Immature natural killer cell (primary cell): ENCODE results near the gene DHH. TPM values are rescaled to one million over a fixed set of nuclear protein-coding genes. Genes with fewer than 3 reads are reported as not detected.

Source experiments
- DNase-seq, 3 donors: peaks; one replicate each; pipeline ENCODE4 v3.0.0; 2022; ENCODE audit warnings: mixed read lengths in 1 of 3
- H3K27ac Mint-ChIP-seq, 6 donors: one replicate each; pipeline ENCODE4 v1.8.0; 2020; ENCODE audit warnings: mixed read lengths in 6 of 6, mild to moderate bottlenecking in 5 of 6, inconsistent platforms in 4 of 6, moderate library complexity in 3 of 6
- H3K27me3 Mint-ChIP-seq, 3 donors: one replicate each; pipeline ENCODE4 v1.8.0; 2020 to 2021; ENCODE audit warnings: low read depth in 3 of 3, mild to moderate bottlenecking in 3 of 3, mixed read lengths in 3 of 3, moderate library complexity in 3 of 3, inconsistent platforms in 1 of 3
- H3K36me3 Mint-ChIP-seq, 3 donors: one replicate each; pipeline ENCODE4 v1.8.0; 2020; ENCODE audit warnings: mixed read lengths in 3 of 3, inconsistent platforms in 2 of 3, mild to moderate bottlenecking in 2 of 3
- H3K4me1 Mint-ChIP-seq, 2 donors: one replicate each; pipeline ENCODE4 v1.8.0; 2020; ENCODE audit warnings: inconsistent platforms in 2 of 2, mild to moderate bottlenecking in 2 of 2, mixed read lengths in 2 of 2, moderate library complexity in 1 of 2
- H3K4me3 Mint-ChIP-seq, 5 donors: one replicate each; pipeline ENCODE4 v1.8.0; 2020; ENCODE audit warnings: mild to moderate bottlenecking in 5 of 5, mixed read lengths in 5 of 5, inconsistent platforms in 3 of 5, moderate library complexity in 3 of 5
- H3K9me3 Mint-ChIP-seq, 6 donors: one replicate each; pipeline ENCODE4 v1.8.0; 2020; ENCODE audit warnings: mild to moderate bottlenecking in 6 of 6, mixed read lengths in 6 of 6, inconsistent platforms in 4 of 6, moderate library complexity in 3 of 6
- polyA plus RNA-seq, 3 donors: library from polyadenylated mRNA; unstranded; fragments of 300-500 nt; fragmentation: Illumina TruSeq; gene quantifications; one replicate each; pipeline ENCODE4 v1.2.3, GENCODE V29; 2021

DHH gene
- polyA plus RNA-seq, 3 donors from 2014 or later, result not detected

DNA sequence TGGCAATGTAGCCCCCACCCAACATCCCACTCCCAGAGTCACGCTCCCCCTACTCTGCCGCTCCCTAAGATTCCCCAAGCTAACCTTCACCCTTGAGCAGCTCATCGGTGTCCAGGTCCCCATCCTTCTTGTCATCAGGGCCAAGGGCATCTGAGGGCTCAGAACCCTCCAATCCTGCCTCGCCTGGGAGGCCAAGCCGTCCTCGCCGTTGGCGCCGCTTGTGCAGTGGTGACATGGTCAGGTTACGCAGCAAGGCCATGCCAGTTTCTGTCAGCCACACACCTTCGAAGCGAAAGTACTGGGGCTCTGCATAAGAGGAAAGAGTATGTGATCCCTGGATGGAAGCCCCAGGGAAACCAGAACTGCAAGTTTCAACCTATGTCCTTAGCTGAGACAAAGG lies 49.9 kb downstream of the DHH start:
- Mint-ChIP-seq H3K27me3 (peaks cover 2 to 3% (median 2%) of the 10 kb centered on the region in 3 donors), H3K27ac (peak overlapping the region in 5 of 6 donors; percentile 23 to 90 (median 72)), H3K4me3 (no peak overlapping the region), H3K36me3 (peaks cover 18 to 52% (median 20%) of the 10 kb centered on the region in 3 donors), H3K9me3 (no peaks in the 10 kb centered on the region), H3K4me1 (peaks cover 6 to 11% of the 10 kb centered on the region in 2 donors)
- no peak for DNase-seq

- peaks cover 2 to 3% (median 2%) of the 10 kb centered on the region in 3 donors for H3K27me3 Mint-ChIP-seq
- H3K4me1 Mint-ChIP-seq, result peaks cover 6 to 11% of the 10 kb centered on the region in 2 donors
- peak overlapping the region; percentile 82 to 91 (median 86) for H3K27ac Mint-ChIP-seq
- H3K4me3 Mint-ChIP-seq, result peak overlapping the region in 1 of 5 donors; percentile 46
- peaks cover 18 to 51% (median 18%) of the 10 kb centered on the region in 3 donors for H3K36me3 Mint-ChIP-seq
- no peaks in the 10 kb centered on the region for H3K9me3 Mint-ChIP-seq
- DNase-seq, result peak; percentile 73 to 75 (median 73)
Observed at GRCh38 chr12:49043856-49044258, 50.7 kb downstream of the DHH start.

GRCh38 chr12:49043241-49043640 lies 51.4 kb downstream of the DHH start:
- H3K4me3 Mint-ChIP-seq, result no peak overlapping the region
- H3K4me1 Mint-ChIP-seq, result peaks cover 6 to 11% of the 10 kb centered on the region in 2 donors

DNA sequence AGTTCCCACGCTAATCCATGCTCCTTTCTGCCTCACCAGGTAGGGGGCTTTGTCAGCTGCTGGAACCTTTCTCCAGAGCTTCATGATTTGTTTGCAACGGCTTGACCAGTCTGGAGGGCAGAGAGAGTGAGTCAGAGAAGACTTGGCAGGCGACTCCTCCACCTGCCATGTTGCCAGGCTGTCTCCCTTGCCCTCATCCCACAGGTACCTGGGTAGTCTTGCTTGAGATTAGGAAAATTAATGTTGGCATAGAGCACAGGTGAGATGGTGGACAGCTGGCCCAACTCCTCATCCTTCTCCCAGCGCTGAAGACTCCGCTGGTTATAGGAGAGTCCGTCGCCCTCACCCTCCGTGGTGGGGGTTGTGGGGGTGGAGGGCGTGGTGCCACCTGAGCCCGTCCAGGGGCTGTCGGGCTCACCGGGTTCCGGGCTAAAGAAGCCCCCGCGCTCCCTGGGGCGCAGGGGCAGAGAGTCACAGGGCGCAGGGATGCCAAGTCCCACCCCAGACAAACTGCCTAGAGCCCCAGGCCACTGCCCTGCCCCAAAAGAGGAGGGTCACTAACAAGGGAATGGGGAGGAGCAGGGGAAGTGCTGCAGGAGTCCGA lies 52.6 kb downstream of the DHH start:
- no peak for DNase-seq
- Mint-ChIP-seq H3K36me3 (peaks cover 8 to 41% (median 9%) of the 10 kb centered on the region in 3 donors), H3K9me3 (no peaks in the 10 kb centered on the region), H3K4me1 (peaks cover 6 to 11% of the 10 kb centered on the region in 2 donors), H3K27ac (peak overlapping the region in 1 of 6 donors; percentile 51), H3K27me3 (peaks cover 2 to 3% (median 2%) of the 10 kb centered on the region in 3 donors), H3K4me3 (no peak overlapping the region)

More at GRCh38 chr12:49043241-49043640, 51.4 kb downstream of the DHH start:
- Mint-ChIP-seq H3K36me3 (peaks cover 12 to 47% (median 13%) of the 10 kb centered on the region in 3 donors), H3K27ac (peak overlapping the region in 5 of 6 donors; percentile 82 to 90 (median 82)), H3K9me3 (no peaks in the 10 kb centered on the region), H3K27me3 (peaks cover 2 to 3% (median 2%) of the 10 kb centered on the region in 3 donors)
- no peak for DNase-seq

DNA sequence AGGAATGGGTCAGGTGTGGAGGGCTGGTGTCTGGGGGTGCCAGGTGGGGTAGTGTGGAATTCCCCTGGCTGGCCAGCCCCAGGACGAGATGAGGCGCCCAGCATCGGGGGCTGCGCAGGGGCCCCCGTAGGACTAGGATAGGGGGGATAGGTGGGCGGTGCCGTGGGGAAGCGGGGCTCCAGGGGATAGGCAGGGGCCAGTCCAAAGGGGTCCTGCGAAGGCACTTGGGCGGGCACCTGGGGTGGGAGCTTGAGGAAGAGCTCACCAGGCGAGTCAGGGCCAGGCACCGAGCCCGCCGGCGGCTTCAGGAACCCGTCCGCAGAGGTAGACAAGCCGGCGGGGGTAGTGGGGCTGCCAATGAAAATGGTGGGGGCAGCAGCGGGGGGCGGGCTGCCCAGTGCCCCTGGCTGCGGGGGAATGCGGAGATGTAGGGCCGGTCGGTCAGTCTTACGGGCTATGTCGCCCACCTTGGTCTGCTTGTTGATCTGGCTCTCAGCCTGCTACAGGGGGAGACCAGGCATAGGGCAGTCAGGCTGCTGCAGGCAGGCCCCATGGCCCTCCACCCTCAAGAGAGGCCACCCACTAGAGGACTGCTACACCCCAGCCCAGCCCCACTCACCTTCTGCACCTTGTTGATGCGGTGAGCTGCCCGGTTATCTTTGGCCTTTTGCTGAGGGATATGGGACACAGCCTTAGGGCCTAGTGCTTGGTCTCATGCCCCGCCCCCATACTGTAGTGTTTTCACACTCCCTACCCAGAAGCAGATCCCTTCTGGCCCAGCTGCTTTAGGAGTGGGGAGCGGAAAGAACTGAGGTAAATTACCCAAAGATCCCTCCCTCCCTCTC lies 53.3 kb downstream of the DHH start:
- Mint-ChIP-seq H3K27me3 (peaks cover 2 to 3% (median 2%) of the 10 kb centered on the region in 3 donors), H3K9me3 (no peaks in the 10 kb centered on the region), H3K27ac (peak overlapping the region in 1 of 6 donors; percentile 51), H3K4me1 (peaks cover 6 to 11% of the 10 kb centered on the region in 2 donors), H3K4me3 (no peak overlapping the region), H3K36me3 (peaks cover 9 to 41% (median 12%) of the 10 kb centered on the region in 3 donors)
- DNase-seq, result no peak

GRCh38 chr12:49040364-49040855 lies 54.2 kb downstream of the DHH start:
- peaks cover 9 to 40% (median 15%) of the 10 kb centered on the region in 3 donors for H3K36me3 Mint-ChIP-seq
- no peaks in the 10 kb centered on the region for H3K9me3 Mint-ChIP-seq
- H3K27ac Mint-ChIP-seq, result no peak overlapping the region
- peaks cover 2 to 3% (median 2%) of the 10 kb centered on the region in 3 donors for H3K27me3 Mint-ChIP-seq
- no peak for DNase-seq
- H3K4me1 Mint-ChIP-seq, result peaks cover 6 to 11% of the 10 kb centered on the region in 2 donors
- no peak overlapping the region for H3K4me3 Mint-ChIP-seq

DNA sequence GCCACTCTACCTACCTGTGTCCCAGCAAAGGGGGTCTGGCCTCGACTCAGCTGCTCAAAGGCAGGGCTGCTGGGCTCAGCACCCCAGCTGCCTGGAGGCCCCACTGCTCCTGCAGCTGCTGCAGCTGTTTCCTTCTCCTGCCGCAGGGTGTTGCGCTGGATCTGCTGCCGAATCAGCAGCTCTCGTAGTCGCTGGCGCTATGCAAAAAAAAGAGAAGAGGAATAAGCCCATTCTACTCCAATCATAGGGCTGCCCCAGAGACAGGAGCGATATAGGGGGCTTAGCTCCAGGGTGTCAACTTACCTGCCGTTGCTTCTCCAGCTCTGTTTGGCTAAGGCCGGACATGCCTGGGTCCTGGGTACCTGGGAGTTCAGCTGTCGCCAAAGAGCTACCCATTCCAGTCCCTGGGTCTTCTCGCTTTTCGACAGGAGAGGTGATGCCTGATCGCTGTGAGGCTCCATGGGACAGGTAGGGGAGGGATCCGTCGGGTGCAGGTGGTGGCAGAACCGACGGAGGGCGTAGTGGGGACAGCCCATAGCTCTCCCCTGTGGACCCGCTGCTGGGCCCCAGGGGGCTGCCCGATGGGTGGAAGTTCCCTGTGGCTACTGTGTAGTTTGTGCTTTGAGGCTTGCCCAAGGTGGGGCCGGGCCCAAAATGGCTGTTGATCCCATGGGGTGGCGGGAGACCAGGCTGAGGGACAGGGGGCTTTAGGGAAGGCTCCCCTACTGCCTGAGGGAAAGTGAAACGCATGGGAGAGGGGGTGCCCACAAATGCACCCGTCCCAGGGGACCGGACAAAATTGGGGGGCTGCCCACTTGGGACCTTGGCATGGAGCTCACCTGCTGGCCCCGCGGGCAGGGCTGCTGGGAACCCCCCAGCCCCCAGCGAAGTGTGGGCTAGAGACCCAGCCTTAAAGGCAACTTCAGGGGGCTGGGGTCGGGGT lies 54.9 kb downstream of the DHH start:
- Mint-ChIP-seq H3K36me3 (peaks cover 9 to 38% (median 15%) of the 10 kb centered on the region in 3 donors), H3K27me3 (peaks cover 2 to 3% (median 2%) of the 10 kb centered on the region in 3 donors), H3K4me1 (peaks cover 6 to 9% of the 10 kb centered on the region in 2 donors), H3K4me3 (no peak overlapping the region), H3K9me3 (no peaks in the 10 kb centered on the region), H3K27ac (no peak overlapping the region)
- DNase-seq, result no peak

- Mint-ChIP-seq H3K36me3 (peaks cover 4 to 30% (median 14%) of the 10 kb centered on the region in 3 donors), H3K4me3 (no peak overlapping the region), H3K27me3 (peaks cover 0 to 4% (median 0%) of the 10 kb centered on the region in 3 donors), H3K9me3 (no peaks in the 10 kb centered on the region), H3K27ac (peak overlapping the region in 2 of 6 donors; percentile 55 to 59), H3K4me1 (no peaks in the 10 kb centered on the region)
- DNase-seq, result no peak
Observed at GRCh38 chr12:49038291-49038955, 56.2 kb downstream of the DHH start.

DNA sequence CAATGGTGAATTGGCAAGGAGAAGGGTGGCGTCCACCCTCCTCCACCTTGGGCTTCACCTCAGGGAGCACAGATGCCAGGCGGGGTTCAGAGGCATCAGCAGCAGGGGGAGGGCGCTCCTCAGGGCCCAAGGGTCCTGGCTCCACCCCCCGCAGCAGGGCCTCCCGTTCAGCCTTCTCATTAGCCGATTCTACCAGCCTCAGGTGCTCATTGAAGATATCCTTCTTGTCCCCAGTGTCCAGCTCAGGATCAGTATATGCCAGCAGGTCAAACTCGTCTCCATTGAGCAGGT lies 56.7 kb downstream of the DHH start:
- Mint-ChIP-seq H3K36me3 (peaks cover 4 to 25% (median 12%) of the 10 kb centered on the region in 3 donors), H3K9me3 (no peaks in the 10 kb centered on the region), H3K4me3 (no peak overlapping the region), H3K4me1 (no peaks in the 10 kb centered on the region), H3K27me3 (peaks cover 0 to 4% (median 0%) of the 10 kb centered on the region in 3 donors), H3K27ac (no peak overlapping the region)
- DNase-seq, result no peak

- H3K27ac Mint-ChIP-seq, result peak overlapping the region in 3 of 6 donors; percentile 35 to 60 (median 56)
- H3K36me3 Mint-ChIP-seq, result peaks cover 4 to 22% (median 12%) of the 10 kb centered on the region in 3 donors
- peaks cover 0 to 4% (median 0%) of the 10 kb centered on the region in 3 donors for H3K27me3 Mint-ChIP-seq
Observed at GRCh38 chr12:49037111-49037946, 57.3 kb downstream of the DHH start.

More at GRCh38 chr12:49037111-49037946, 57.3 kb downstream of the DHH start:
- H3K4me1 Mint-ChIP-seq, result no peaks in the 10 kb centered on the region
- H3K4me3 Mint-ChIP-seq, result no peak overlapping the region
- DNase-seq, result no peak
- H3K9me3 Mint-ChIP-seq, result no peaks in the 10 kb centered on the region
